ENCODE results near the gene FGF10. TPM values are rescaled to one million over a fixed set of nuclear protein-coding genes. Genes with fewer than 3 reads are reported as not detected.

Gene FGF10
- total RNA-seq, 2 donors from 2014 or later: 0.44 to 3.8 TPM

DNA sequence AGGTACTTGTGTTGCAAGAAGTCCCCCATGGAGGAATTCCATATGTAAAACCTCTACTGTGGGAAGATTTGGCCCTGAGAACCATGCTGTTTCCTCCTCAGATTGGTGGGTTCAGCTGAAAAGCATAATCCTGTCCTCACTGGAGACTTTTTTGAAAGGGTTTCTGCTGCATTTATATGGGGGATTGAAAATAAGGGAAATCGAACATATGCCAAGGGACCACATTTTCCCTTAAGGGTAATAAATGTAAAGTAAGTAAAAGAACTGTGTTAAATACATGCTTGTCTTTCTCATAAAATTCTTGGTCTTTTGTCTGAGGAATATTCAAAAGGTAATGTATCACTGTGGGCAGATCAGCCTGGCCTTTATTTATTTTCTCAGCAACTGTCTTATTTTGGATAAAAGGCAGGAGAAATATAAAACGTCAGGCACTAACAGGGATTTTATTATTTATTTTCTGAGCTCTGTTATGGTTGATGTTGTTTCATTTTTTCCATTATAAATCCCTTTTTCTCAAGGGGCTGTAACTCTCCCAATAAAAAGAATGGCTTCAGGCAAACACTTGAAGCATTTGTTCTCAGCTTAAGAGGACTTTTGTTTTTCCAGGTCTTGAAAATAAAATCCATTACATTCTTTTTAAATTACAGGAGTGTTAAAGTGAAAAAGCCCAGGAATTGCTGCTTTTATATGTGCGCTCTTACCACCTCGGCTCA, 131.4 kb downstream of the FGF10 start:
- Mint-ChIP-seq H3K9me3 (no peaks in the 10 kb centered on the region), H3K27ac (no peak overlapping the region)

DNA sequence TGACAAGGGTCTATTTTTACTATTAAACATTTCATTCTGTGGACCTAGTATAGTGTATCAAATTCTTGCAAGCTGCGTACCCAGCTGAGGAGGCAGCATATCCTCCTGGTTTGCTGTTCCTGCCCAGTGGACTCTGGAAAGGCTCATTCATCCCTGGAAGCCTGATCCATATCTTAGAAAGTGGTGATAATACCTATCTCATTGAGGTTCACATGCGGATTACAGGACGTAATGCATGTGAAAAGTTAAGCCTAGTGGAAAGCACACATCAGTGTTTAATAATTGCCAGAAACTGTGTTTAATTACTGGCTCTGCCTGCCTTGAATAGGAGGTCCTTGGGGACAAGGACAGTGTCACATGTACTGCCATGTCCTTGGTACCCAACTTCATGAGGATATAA, 132.0 kb downstream of the FGF10 start:
- DNase-seq: no peak
- H3K9me3 ChIP-seq (ENCODE audit: control insufficient read depth, low read length): peaks cover 5% of the 10 kb centered on the region
- no peak overlapping the region for H3K27ac ChIP-seq (ENCODE audit: low read depth, low read length)
- WGBS, 2 experiments (ENCODE audit: insufficient coverage in 1 of 2, insufficient read length in 1 of 2): 86 to 92% methylated on average over 2 to 3 of the region's 3 CpGs
- no peaks in the 10 kb centered on the region for H3K36me3 Mint-ChIP-seq (ENCODE audit: low read depth)
- no peaks in the 10 kb centered on the region for H3K36me3 ChIP-seq (ENCODE audit: control insufficient read depth, insufficient read depth, low read length)
- H3K4me1 Mint-ChIP-seq: peaks cover 32% of the 10 kb centered on the region
- no peaks in the 10 kb centered on the region for H3K27me3 ChIP-seq (ENCODE audit: control insufficient read depth, insufficient read depth, low read length, poor library complexity, severe bottlenecking)
- H3K4me3 ChIP-seq (ENCODE audit: low read length): no peak overlapping the region
- H3K27me3 Mint-ChIP-seq (ENCODE audit: insufficient read depth): no peaks in the 10 kb centered on the region
- H3K4me3 Mint-ChIP-seq: no peak overlapping the region
- no peak overlapping the region for H3K9ac ChIP-seq (ENCODE audit: extremely low read depth, low read length, poor library complexity, severe bottlenecking)
- no peak overlapping the region for H3K27ac Mint-ChIP-seq
- peaks cover 4% of the 10 kb centered on the region for H3K4me1 ChIP-seq (ENCODE audit: control insufficient read depth, insufficient read depth, low read length)
- no peaks in the 10 kb centered on the region for H3K9me3 Mint-ChIP-seq
- TF ChIP-seq, protein P1, sequence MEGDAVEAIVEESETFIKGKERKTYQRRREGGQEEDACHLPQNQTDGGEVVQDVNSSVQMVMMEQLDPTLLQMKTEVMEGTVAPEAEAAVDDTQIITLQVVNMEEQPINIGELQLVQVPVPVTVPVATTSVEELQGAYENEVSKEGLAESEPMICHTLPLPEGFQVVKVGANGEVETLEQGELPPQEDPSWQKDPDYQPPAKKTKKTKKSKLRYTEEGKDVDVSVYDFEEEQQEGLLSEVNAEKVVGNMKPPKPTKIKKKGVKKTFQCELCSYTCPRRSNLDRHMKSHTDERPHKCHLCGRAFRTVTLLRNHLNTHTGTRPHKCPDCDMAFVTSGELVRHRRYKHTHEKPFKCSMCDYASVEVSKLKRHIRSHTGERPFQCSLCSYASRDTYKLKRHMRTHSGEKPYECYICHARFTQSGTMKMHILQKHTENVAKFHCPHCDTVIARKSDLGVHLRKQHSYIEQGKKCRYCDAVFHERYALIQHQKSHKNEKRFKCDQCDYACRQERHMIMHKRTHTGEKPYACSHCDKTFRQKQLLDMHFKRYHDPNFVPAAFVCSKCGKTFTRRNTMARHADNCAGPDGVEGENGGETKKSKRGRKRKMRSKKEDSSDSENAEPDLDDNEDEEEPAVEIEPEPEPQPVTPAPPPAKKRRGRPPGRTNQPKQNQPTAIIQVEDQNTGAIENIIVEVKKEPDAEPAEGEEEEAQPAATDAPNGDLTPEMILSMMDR (conservative IDR thresholded peaks at IDR 0.05): no peak

More for the DNA sequence above, 131.4 kb downstream of the FGF10 start:
- no peak overlapping the region for H3K27ac ChIP-seq (ENCODE audit: low read depth, low read length)
- 79 to 100% methylated on average over 3 to 4 of the region's 4 CpGs for WGBS, 2 experiments (ENCODE audit: insufficient coverage in 1 of 2, insufficient read length in 1 of 2)
- no peak overlapping the region for H3K9ac ChIP-seq (ENCODE audit: extremely low read depth, low read length, poor library complexity, severe bottlenecking)
- H3K4me1 ChIP-seq (ENCODE audit: control insufficient read depth, insufficient read depth, low read length): peaks cover 4% of the 10 kb centered on the region
- Mint-ChIP-seq H3K27me3 (ENCODE audit: insufficient read depth) (no peaks in the 10 kb centered on the region), H3K36me3 (ENCODE audit: low read depth) (no peaks in the 10 kb centered on the region), H3K4me3 (no peak overlapping the region), H3K4me1 (peaks cover 27% of the 10 kb centered on the region)
- no peak overlapping the region for H3K4me3 ChIP-seq (ENCODE audit: low read length)
- peaks cover 5% of the 10 kb centered on the region for H3K9me3 ChIP-seq (ENCODE audit: control insufficient read depth, low read length)
- TF ChIP-seq, protein P1 (conservative IDR thresholded peaks at IDR 0.05): no peak
- no peaks in the 10 kb centered on the region for H3K27me3 ChIP-seq (ENCODE audit: control insufficient read depth, insufficient read depth, low read length, poor library complexity, severe bottlenecking)
- H3K36me3 ChIP-seq (ENCODE audit: control insufficient read depth, insufficient read depth, low read length): no peaks in the 10 kb centered on the region
- DNase-seq: no peak

Measured in endodermal cell (in vitro differentiated cells).